HG02798 (cell line): ENCODE data around the gene SCRT2.

Experiments
- ATAC-seq: cut with Tn5 transposase; IDR thresholded peaks from one replicate; pipeline ENCODE4 v1.9.1; 2021; ENCODE audit warnings: mild to moderate bottlenecking; ENCODE audit not compliant: unreplicated experiment, poor library complexity

Gene SCRT2

GRCh38 chr20:640674-641515 lies 34.7 kb downstream of the SCRT2 start:
- no peak for ATAC-seq

GRCh38 chr20:638579-638978 lies 37.0 kb downstream of the SCRT2 start:
- ATAC-seq: no peak

DNA sequence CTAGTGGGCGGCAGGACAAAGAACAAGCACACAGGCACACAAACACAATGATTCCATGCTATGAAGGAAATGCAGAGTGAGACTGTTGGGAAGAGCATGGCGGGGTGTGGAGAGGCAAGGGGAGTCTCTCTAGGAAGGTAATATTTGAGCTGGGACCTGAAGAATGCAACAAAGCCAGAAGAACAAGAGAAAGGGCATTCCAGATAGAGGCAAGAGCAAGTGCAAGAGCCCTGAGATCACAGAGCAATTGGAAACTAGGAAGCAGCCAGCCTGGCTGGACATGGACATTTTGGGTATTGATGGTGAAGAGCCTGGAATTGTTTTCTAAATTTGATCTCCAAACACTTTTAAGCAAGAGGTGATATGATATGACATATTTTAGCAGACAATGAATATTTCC lies 38.0 kb downstream of the SCRT2 start:
- ATAC-seq: no peak

DNA sequence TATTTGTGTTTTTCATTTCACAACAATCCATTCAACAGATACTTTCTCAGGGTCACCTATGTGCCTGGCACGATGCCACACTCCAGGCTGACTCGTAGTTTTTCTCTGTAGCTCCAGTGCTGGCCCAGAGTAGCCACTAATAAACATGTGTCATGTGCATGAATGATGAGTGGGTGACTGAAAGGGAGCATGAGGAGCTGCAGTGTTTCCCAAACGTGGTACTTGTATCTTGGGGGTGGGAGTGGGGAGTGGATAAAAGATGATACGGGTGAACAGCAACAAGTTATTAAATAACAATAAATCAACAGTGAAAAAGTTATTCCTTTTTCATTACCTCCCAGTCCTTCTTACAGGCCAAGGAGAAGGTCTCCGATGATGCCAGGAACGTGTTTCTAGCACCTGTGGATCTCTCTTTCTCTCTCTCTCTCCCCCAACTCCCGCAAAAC lies 39.7 kb downstream of the SCRT2 start:
- no peak for ATAC-seq

DNA sequence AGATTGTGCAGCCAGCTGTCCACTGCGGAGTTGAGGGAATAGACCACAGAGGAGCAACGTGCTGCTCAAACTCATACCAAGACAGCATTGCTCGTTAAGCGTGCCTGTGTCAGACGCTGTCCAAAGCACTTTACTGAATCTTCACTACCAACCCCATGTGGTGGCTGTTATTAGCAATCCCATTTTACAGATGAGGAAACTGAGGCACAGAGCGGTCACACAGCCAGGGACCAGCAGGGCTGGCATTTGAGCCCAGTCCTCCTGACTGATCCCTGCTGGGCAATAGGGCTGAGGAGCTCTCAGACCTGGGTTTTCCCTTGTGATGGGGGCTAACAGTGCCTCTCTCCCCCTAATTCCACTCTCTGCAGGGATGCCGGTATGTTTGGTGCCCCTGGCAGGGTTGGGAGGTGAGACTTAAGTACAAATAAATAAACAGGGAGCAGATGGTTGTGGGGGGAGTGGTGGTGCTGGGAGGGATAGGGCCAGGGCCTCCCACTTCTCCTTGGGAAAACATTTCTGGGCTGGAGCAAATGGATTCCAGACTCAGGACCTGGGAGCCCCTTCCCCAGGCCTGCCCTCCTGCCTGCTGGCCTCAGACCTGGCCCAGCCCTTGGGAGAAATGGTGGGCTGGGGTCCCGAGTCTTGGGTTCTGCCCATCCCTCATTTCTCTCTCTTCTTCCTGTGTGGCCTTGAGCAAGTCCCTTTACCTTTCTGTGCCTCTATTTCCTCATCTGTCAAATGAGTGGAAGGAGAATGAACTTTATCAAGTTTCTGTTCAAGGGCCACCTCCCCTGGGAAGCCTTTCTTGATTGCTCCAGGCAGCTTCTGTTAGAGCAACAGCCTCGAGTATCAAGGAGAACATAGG lies 40.3 kb downstream of the SCRT2 start:
- no peak for ATAC-seq

DNA sequence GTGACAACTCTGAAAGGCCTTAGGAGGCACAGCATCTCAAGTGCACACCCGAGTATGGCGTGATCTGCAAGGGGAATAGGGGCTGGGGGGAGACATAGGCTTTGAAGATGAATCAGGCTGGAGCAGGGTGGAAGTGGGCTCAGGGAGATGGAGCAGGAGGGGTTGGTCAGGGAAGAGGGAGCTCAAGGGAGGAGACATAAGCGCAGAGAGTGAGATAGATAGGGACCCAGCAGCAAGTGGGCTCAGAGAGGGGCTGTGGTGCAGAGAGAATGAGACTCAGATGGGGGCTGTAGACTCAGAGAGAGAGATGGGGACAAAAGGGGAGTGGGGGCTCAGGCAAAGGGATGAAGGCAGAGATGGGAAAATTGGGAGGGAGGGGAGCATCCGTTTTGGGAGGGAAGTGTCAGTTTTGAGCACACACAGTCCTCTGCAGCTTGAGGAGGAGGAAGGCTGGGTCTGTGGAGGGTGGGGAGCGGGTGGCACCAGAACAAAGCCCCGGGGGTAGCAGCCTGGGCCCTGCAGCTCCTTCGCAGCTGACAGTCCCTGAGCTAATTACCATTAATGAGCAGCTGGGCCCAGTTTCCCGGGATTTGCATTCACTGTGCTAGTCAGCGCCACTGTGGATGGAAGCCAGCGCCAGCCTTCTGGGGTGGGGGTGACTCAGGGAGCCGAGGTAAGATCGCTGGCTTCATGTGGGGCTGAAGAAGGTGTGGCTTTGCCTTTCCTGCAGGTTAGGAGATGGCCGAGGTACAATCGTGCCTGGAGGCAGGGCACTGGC lies 41.3 kb downstream of the SCRT2 start:
- no peak for ATAC-seq

DNA sequence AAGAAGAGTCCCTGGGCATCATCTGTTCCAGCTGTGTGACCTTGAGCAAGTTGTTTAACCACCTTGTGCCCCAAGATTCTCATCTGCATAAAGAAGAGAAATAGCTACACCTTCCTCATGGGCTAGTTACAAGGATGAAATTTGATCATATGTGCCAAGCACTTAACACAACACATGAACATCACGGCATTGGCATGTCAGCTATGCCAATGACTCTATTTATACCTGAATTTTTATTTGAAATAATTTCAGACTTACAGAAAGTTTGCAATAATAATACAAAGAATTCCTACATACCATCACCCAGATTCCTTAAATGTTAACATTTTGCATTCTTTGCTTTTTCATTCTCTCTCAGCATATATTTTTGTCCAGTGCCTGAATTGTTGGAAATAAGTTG lies 44.5 kb downstream of the SCRT2 start:
- no peak for ATAC-seq

GRCh38 chr20:626579-626978 lies 49.0 kb downstream of the SCRT2 start:
- ATAC-seq: no peak

GRCh38 chr20:625360-625932 lies 50.2 kb downstream of the SCRT2 start:
- ATAC-seq: no peak

- no peak for ATAC-seq
These were observed 51.9 kb downstream of the SCRT2 start for GRCh38 chr20:623704-624103.

GRCh38 chr20:623021-623420 lies 52.6 kb downstream of the SCRT2 start:
- no peak for ATAC-seq

GRCh38 chr20:622161-622560 lies 53.4 kb downstream of the SCRT2 start:
- ATAC-seq: no peak

- ATAC-seq: no peak
These were observed 54.4 kb downstream of the SCRT2 start for GRCh38 chr20:621125-621756.

DNA sequence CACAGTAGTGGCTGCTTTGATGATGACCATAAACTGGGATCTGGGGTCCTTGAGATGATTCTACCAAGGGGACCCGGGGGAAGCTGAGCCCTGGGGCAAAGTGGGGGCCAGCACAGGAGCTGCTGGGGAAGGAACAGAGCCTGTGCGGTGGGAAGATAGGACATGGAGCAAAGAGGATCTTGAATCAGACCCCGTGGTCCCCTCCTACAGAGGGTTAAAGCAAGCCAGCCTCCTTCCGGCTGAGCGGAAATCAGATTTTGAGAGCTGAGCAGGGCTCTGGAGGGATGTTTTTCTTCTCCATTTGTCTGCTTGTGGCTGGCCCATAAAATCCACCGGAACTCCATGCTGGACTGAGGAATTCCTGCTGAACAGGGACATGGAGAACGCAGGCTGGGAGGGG lies 55.4 kb downstream of the SCRT2 start:
- no peak for ATAC-seq

DNA sequence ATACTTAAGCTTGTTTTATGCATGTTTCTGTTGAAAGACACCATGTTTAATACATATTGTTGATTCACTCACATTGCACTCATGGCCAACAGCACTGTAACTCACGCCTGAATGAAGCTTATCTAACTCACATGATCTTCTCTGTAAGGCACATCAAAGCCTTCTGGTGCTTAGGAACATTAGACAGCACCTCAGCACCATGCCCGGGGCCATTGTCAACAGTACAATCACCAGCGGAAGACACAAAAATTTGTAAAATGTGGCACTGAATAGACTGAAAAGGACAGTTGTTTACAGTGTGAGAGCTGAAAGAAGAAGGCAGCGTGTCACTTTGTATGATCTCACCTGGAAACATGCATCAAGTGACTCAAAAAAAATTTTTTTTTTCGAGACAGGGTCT lies 56.6 kb downstream of the SCRT2 start:
- no peak for ATAC-seq

DNA sequence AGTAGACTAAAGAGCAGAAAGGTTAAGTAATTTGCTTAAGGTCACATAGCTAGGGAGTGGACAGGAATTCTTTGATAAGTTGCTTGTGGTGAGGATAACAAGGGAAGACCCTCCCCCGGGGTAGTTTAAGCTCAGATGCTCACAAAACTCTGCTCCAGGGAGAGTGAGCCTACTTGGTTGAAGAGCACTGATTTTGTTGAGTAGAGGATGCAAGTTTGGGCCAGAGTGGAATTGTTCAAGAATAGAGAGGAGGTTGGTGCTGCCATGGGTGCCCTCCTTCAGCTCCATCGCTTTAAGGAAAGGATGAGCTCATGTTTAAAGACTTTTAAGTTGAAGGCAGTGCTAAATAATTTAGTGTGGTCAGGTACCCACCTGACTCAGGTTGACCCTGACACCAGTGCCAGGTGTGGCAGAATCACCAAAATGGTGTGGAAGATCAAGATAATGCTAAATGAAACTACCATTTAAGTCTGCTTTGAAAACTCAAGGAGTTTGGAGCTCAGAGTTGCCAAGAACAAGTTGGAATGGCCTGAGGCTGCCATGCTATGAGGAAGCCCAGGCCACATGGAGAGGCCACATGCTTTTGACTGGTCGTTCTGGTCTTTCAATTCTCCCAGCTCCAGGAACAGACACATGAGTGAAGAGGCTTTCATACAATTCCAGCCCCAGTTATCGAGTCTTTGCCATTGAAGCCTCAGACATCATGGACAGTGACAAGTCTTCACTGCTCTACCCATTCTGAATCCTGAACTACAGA lies 57.5 kb downstream of the SCRT2 start:
- ATAC-seq: no peak

DNA sequence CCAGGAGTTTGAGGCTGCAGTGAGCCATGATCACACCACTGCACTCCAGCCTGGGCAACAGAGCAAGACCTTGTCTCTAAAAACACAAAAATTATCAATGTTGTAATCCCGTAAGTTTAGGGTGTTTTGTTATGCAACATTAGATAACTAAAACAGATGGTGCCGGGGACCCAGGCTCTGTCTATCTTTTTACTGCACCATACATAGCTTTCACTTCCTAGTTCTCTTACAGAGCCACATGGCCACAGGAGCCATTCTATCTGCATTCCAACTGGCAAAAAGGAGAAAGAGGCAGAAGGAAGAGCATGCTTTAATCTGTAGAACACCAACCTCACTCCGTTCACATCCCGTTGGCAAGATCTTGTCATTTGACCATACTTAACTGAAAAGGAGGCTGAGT lies 60.1 kb downstream of the SCRT2 start:
- no peak for ATAC-seq

GRCh38 chr20:611843-612185 lies 63.8 kb downstream of the SCRT2 start:
- ATAC-seq: no peak
